HFFc6 (cell line): ENCODE measurements around the gene NPDC1. TPM values are rescaled to one million over a fixed set of nuclear protein-coding genes. Genes with fewer than 3 reads are reported as not detected.

Source experiments
- DNase-seq: peaks from one replicate; pipeline ENCODE4 v3.0.0-alpha.2; 2018
- H3K27ac Mint-ChIP-seq: 2 replicates; pipeline ENCODE4 v1.8.0; 2020; ENCODE audit warnings: mild to moderate bottlenecking, mixed read lengths
- H3K27me3 Mint-ChIP-seq: 2 replicates; pipeline ENCODE4 v1.8.0; 2021; ENCODE audit warnings: mild to moderate bottlenecking, moderate library complexity, mixed read lengths; ENCODE audit not compliant: insufficient read depth
- H3K36me3 Mint-ChIP-seq: 2 replicates; pipeline ENCODE4 v1.8.0; 2021; ENCODE audit warnings: low read depth, mixed read lengths
- H3K4me1 Mint-ChIP-seq: 2 replicates; pipeline ENCODE4 v1.8.0; 2020; ENCODE audit warnings: low read depth, mixed read lengths
- H3K4me3 Mint-ChIP-seq: 2 replicates; pipeline ENCODE4 v1.8.0; 2020; ENCODE audit warnings: mild to moderate bottlenecking, moderate library complexity, mixed read lengths
- H3K9me3 Mint-ChIP-seq: 2 replicates; pipeline ENCODE4 v1.8.0; 2020; ENCODE audit warnings: mild to moderate bottlenecking, mixed read lengths
- CTCF ChIP-seq: fragments of 200-600 bp; sonication (generic); IDR thresholded peaks from 2 replicates; pipeline ENCODE4 v1.5.0; 2021; ENCODE audit warnings: antibody characterized with exemption, mild to moderate bottlenecking
- total RNA-seq, 6 experiments: library from RNA; stranded (reverse); fragmentation: NEBNext Ultra II Directional; extraction: Animal tissue kit (Norgen Biotek cat#: 25700); gene quantifications; 2 replicates in 1 of 6; 3 replicates in 5 of 6; pipeline ENCODE4 v1.2.3, GENCODE V29; 2021

NPDC1 gene
- total RNA-seq, 6 experiments from 2014 or later = 112 to 197 (median 119) TPM

GRCh38 chr9:137021568-137021978 lies 24.4 kb downstream of the NPDC1 start:
- Mint-ChIP-seq H3K27ac (no peak overlapping the region), H3K27me3 (peaks cover 3% of the 10 kb centered on the region), H3K36me3 (peaks cover 5% of the 10 kb centered on the region), H3K9me3 (no peaks in the 10 kb centered on the region), H3K4me1 (no peaks in the 10 kb centered on the region), H3K4me3 (no peak overlapping the region)
- no peak for TF ChIP-seq CTCF
- no peak for DNase-seq

GRCh38 chr9:137020771-137021567 lies 25.0 kb downstream of the NPDC1 start:
- Mint-ChIP-seq H3K4me3 (no peak overlapping the region), H3K36me3 (peaks cover 5% of the 10 kb centered on the region), H3K4me1 (no peaks in the 10 kb centered on the region), H3K27ac (no peak overlapping the region), H3K9me3 (no peaks in the 10 kb centered on the region), H3K27me3 (peaks cover 3% of the 10 kb centered on the region)
- DNase-seq = no peak
- TF ChIP-seq CTCF = no peak

GRCh38 chr9:137019891-137020683 lies 25.9 kb downstream of the NPDC1 start:
- H3K4me1 Mint-ChIP-seq = no peaks in the 10 kb centered on the region
- peaks cover 3% of the 10 kb centered on the region for H3K27me3 Mint-ChIP-seq
- no peaks in the 10 kb centered on the region for H3K9me3 Mint-ChIP-seq
- TF ChIP-seq CTCF = no peak
- no peak overlapping the region for H3K27ac Mint-ChIP-seq
- no peak for DNase-seq
- H3K36me3 Mint-ChIP-seq = peaks cover 5% of the 10 kb centered on the region
- H3K4me3 Mint-ChIP-seq = no peak overlapping the region

GRCh38 chr9:137018761-137019559 lies 27.0 kb downstream of the NPDC1 start:
- no peak for DNase-seq
- Mint-ChIP-seq H3K27ac (no peak overlapping the region), H3K9me3 (no peaks in the 10 kb centered on the region), H3K4me3 (no peak overlapping the region), H3K4me1 (no peaks in the 10 kb centered on the region), H3K36me3 (peaks cover 5% of the 10 kb centered on the region), H3K27me3 (peaks cover 3% of the 10 kb centered on the region)
- no peak for TF ChIP-seq CTCF

- DNase-seq = no peak
- TF ChIP-seq CTCF = no peak
- Mint-ChIP-seq H3K36me3 (peaks cover 5% of the 10 kb centered on the region), H3K9me3 (no peaks in the 10 kb centered on the region), H3K27ac (no peak overlapping the region), H3K27me3 (peaks cover 3% of the 10 kb centered on the region), H3K4me3 (no peak overlapping the region), H3K4me1 (no peaks in the 10 kb centered on the region)
Observed at GRCh38 chr9:137017791-137018497, 28.0 kb downstream of the NPDC1 start.
